Ovary (tissue), 9 donors: ENCODE results near the gene CDKL5. TPM values are rescaled to one million over a fixed set of nuclear protein-coding genes. Genes with fewer than 3 reads are reported as not detected.

Experiments
- DNase-seq, 5 donors: peaks; one replicate each; pipeline ENCODE4 v3.0.0-alpha.2; 2019 to 2020
- H3K27ac ChIP-seq, 2 donors: fragments of 200-600 bp; one replicate each; pipeline versions ENCODE4 v1.5.1 to v1.8.0; 2019 to 2022
- H3K27me3 ChIP-seq: fragments of 200-600 bp; one replicate; pipeline ENCODE4 v1.8.0; 2022
- H3K36me3 ChIP-seq: fragments of 200-600 bp; sonication (generic); one replicate; pipeline ENCODE4 v1.5.1; 2019
- H3K4me1 ChIP-seq: one replicate; pipeline ENCODE4 v1.8.1; 2013; ENCODE audit warnings: mild to moderate bottlenecking, moderate library complexity; ENCODE audit not compliant: insufficient read depth
- H3K4me3 ChIP-seq: fragments of 200-600 bp; sonication (generic); one replicate; pipeline ENCODE4 v1.5.1; 2017
- H3K9me3 ChIP-seq, 2 donors: fragments of 200-600 bp in 1 of 2; sonication (generic) in 1 of 2; one replicate each; pipeline versions ENCODE4 v1.5.1 to v1.8.1; 2013 to 2019; ENCODE audit warnings: mild to moderate bottlenecking in 1 of 2, moderate library complexity in 1 of 2
- EP300 ChIP-seq: sonication (generic); formaldehyde crosslinking; IDR thresholded peaks from one replicate; pipeline ENCODE4 v1.6.1; 2017; ENCODE audit warnings: antibody characterized with exemption
- POLR2A ChIP-seq: fragments of 450-650 bp; IDR thresholded peaks from one replicate; pipeline ENCODE4 v1.6.1; 2017; ENCODE audit warnings: antibody characterized with exemption, mild to moderate bottlenecking, moderate library complexity
- WGBS, 3 donors: extraction: QIAGEN DNeasy Blood & Tissue Kit in 1 of 3; methylation state at CpG; one replicate each; pipeline versions ENCODE4 v1.1.5 to v1.1.7; 2013 to 2017; 5-methylcytosine and 5-hydroxymethylcytosine counted together
- intact Hi-C, 4 donors: fragments of 100-400 bp; cut with DNase I; formaldehyde crosslinking; loops; one replicate each; pipeline versions ENCODE4 v1.11.0 to v1.15.1; 2022 to 2023
- polyA plus RNA-seq, 2 donors: library from polyadenylated mRNA; stranded (reverse); fragments of 200-250 nt in 1 of 2; fragments of 350-450 nt in 1 of 2; fragmentation: Illumina TruSeq in 1 of 2; extraction: RNeasy Lipid Tissue Mini Kit (QIAGEN cat#74804) in 1 of 2; gene quantifications; one replicate each; pipeline ENCODE4 v1.2.3, GENCODE V29; 2013 to 2014
- total RNA-seq, 7 donors: library from RNA; depleted of rRNA in 2 of 7; stranded (reverse); fragments of >200 nt in 2 of 7; fragmentation: NEBNext Ultra II Directional in 3 of 7; extraction: Animal tissue kit (Norgen Biotek cat#: 25700) in 3 of 7; gene quantifications; one replicate each; pipeline versions ENCODE4 v1.1.0 to v1.2.4, GENCODE V29; 2016 to 2023
- TF ChIP-seq, protein P1 (sequence below), 3 donors: fragments of 450-650 bp in 2 of 3; fragments of 200-600 bp in 1 of 3; IDR thresholded peaks; one replicate each; pipeline versions ENCODE4 v1.5.1 to v1.8.0; 2016 to 2022; ENCODE audit warnings: antibody characterized with exemption in 3 of 3, mild to moderate bottlenecking in 1 of 3
- donor health status: DM: no; HTN: no; CAD: no; lungs with moderate emphysema.
- donor health status: DM: no; HTN: no; CAD: no.
- donor health status: Bipolar disorder and iron deficiency.
- donor health status: DM: yes; HTN: yes; CAD: no.
- donor health status: DM: no; HTN: no; CAD: no.
- donor health status: DM: yes; HTN: yes; CAD: no.

CDKL5 gene
- total and polyA plus RNA-seq, 9 donors, result 2.6 to 18.5 (median 12.2) TPM

DNA sequence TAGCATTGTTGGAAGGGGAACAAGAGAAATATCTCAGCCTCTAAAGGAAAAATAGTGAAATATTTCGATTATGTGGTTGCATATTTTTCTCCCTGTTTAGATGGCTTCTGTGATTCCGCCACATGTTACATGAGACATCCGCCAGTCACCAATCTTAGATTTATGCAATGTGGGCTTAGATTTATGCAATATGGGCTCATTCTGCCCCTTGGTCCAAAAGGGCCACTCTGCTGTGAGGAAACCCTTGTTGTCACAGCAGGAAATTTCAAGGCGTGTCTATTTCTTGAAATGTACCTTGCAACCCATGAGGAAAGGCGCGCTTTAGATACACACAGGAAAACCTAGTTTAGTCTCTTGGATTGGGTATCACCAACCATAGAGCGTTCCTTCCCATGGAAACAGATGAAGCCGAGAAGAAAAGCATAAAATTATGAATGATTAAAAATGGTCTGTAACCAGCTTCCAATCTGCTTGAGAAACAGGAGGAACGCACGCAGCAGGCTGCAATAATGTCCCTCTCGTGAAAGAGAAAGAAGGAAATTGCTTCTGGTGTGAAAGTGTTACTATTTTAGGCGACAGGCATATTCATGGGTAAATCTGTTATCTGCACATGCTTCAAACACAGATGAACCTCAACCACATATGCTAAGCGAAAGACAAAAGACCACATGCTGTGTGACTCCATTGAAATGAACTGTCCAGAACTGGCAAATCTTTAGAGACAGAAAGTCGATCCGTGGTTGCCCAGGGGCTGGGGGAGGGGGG, 242.8 kb downstream of the CDKL5 start:
- Histone ChIP-seq H3K27ac (no peak overlapping the region), H3K4me1 (no peaks in the 10 kb centered on the region), H3K4me3 (no peak overlapping the region), H3K27me3 (no peaks in the 10 kb centered on the region), H3K9me3 (no peaks in the 10 kb centered on the region), H3K36me3 (no peaks in the 10 kb centered on the region)
- 77 to 86% (median 83%) methylated on average over 15 of the region's 15 CpGs for WGBS, 3 donors
- intact Hi-C loops, result no loop called here
- TF ChIP-seq, protein P1, sequence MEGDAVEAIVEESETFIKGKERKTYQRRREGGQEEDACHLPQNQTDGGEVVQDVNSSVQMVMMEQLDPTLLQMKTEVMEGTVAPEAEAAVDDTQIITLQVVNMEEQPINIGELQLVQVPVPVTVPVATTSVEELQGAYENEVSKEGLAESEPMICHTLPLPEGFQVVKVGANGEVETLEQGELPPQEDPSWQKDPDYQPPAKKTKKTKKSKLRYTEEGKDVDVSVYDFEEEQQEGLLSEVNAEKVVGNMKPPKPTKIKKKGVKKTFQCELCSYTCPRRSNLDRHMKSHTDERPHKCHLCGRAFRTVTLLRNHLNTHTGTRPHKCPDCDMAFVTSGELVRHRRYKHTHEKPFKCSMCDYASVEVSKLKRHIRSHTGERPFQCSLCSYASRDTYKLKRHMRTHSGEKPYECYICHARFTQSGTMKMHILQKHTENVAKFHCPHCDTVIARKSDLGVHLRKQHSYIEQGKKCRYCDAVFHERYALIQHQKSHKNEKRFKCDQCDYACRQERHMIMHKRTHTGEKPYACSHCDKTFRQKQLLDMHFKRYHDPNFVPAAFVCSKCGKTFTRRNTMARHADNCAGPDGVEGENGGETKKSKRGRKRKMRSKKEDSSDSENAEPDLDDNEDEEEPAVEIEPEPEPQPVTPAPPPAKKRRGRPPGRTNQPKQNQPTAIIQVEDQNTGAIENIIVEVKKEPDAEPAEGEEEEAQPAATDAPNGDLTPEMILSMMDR (IDR thresholded peaks at IDR 0.05), result no peak
- no peak for TF ChIP-seq EP300
- TF ChIP-seq POLR2A, result no peak
- no peak for DNase-seq

DNA sequence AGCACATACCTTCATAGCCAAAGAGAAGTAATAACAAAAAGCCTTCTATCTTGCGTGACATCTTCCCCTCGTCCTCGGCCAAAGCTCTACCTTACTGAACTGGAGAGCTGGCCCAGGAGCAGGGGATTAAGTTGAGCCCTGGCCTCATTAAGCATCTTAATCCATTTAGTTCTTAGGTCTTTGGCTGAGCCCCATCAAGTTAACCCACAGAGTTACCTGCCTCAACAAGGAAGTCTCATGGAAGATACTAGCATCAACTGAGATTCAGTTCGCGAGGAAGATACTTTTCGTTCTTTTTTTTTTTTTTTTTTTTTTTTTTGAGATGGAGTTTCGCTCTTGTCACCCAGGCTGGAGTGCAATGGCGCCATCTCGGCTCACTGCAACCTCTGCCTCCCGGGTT, 246.6 kb downstream of the CDKL5 start, which contains the start of gene RS1:
RS1 (minus strand) TSS at position 101 of the 400 bp plus-strand sequence; CDS start at position 61, 40 bp downstream.
- Histone ChIP-seq H3K9me3 (no peaks in the 10 kb centered on the region), H3K27me3 (no peaks in the 10 kb centered on the region), H3K4me1 (no peaks in the 10 kb centered on the region), H3K4me3 (no peak within 1 kb of the TSS), H3K36me3 (no peaks in the 10 kb centered on the region), H3K27ac (no peak within 1 kb of the TSS)
- intact Hi-C loops, result loop anchor here in 2 of 4 donors (10.0 kb wide), 2 partner anchors 223 to 277 kb away; no protein-coding TSS in a partner anchor
- no peak for DNase-seq
- TF ChIP-seq, protein P1 (IDR thresholded peaks at IDR 0.05), result no peak
- no peak for TF ChIP-seq EP300
- no peak for TF ChIP-seq POLR2A
- 81 to 84% (median 83%) methylated on average over 10 of the region's 10 CpGs for WGBS, 3 donors

DNA sequence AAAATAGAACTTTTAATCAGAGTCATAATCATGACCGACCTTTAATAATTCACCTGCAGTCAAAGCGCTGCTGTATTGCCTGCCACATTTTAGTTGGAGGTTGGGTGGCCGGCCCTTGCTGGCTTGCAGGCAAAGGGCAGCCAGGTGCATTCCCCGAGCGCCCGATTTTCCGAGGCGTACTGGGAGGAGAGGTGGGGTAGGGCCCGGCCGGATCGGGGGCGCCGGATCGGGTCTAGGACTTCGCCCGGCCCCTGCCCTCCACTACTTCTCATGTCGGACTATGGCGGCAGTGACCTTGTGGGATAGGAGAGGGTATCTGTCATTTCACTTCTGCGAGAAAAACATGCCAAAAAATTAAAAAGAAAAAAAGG, 249.0 kb downstream of the CDKL5 start:
- TF ChIP-seq EP300, result no peak
- TF ChIP-seq POLR2A, result no peak
- TF ChIP-seq, protein P1 (IDR thresholded peaks at IDR 0.05), result no peak

DNA sequence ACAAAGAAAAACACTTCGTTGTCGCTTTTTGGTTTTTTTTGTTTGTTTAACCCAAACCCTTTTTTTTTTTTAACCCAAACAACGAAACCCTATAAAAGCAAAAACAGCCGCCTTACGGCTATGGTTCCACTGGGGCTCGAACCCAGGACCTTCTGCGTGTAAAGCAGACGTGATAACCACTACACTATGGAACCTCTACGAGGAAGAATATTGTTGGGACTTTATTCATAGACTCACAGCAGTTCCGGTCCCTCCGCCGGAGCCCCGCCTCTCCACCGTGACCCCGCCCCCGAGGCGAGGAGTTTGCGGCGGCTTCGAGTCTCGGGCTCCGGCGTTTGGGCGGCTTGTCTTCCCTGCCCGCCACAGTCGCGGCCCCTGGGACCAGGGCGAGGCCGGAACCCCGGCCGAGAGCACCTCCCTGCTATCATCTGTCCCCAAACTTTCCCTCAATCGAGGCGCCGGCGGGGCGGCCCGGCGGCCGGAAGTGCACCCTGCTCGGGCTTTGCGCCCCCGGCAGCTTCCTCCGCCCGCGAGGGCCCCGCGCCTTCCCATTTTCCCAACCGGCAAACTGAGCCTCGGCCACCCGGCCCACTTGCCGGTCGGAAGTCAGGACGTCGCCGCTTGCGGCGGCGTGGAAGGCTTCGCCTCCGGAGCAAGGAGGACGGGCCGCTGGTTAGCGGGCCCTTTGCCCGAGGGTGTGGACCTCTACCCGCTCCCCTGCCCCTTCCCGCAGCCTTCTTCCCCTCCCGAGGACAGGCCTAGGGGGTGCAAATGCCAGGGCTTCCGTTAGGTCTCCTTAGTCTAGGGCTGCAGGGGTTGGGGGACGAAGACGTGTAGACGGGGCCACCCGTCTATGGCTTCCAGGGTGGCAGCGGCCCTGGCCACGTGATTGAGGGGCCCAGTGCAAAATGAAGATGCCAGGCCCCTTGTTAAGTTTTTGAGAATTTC, 249.7 kb downstream of the CDKL5 start:
- H3K36me3 ChIP-seq, result no peaks in the 10 kb centered on the region
- H3K9me3 ChIP-seq, result no peaks in the 10 kb centered on the region
- H3K4me1 ChIP-seq, result no peaks in the 10 kb centered on the region
- H3K27ac ChIP-seq, result peak overlapping the region; percentile 68 to 73
- 21 to 27% (median 25%) methylated on average over 73 to 74 of the region's 74 CpGs for WGBS, 3 donors
- TF ChIP-seq, protein P1 (IDR thresholded peaks at IDR 0.05), result no peak
- TF ChIP-seq POLR2A, result peak; percentile 53
- no peaks in the 10 kb centered on the region for H3K27me3 ChIP-seq
- DNase-seq, result peak; percentile 71 to 85 (median 82)
- H3K4me3 ChIP-seq, result peak overlapping the region; percentile 57
- intact Hi-C loops, result loop anchor here in 2 of 4 donors (10.0 kb wide), 2 partner anchors 220 to 280 kb away; no protein-coding TSS in a partner anchor

More for the DNA sequence above, 249.0 kb downstream of the CDKL5 start:
- whole genome bisulfite sequencing, 3 donors, result 25 to 43% (median 25%) methylated on average over 19 of the region's 19 CpGs
- Histone ChIP-seq H3K9me3 (no peaks in the 10 kb centered on the region), H3K27ac (peak overlapping the region in 1 of 2 donors; percentile 5), H3K36me3 (no peaks in the 10 kb centered on the region), H3K4me3 (peak overlapping the region; percentile 57), H3K27me3 (no peaks in the 10 kb centered on the region), H3K4me1 (no peaks in the 10 kb centered on the region)
- peak; percentile 16 to 48 (median 36) for DNase-seq
- intact Hi-C loops, result loop anchor here in 2 of 4 donors (10.0 kb wide), 2 partner anchors 220 to 280 kb away; no protein-coding TSS in a partner anchor
